ENCODE data around the gene TTC23L.

- TF ChIP-seq CTCF (IDR thresholded peaks at IDR 0.05) (no peak), POLR2AphosphoS5 (IDR thresholded peaks at IDR 0.05) (no peak), POLR2A (IDR thresholded peaks at IDR 0.05) (no peak), EP300 (IDR thresholded peaks at IDR 0.05) (no peak)
These were observed 87.4 kb downstream of the TTC23L start for GRCh38 chr5:34926318-34926888.

Measured in gastroesophageal sphincter (tissue), 3 donors.